ENCODE data around the gene UIMC1.

Gene UIMC1

DNA sequence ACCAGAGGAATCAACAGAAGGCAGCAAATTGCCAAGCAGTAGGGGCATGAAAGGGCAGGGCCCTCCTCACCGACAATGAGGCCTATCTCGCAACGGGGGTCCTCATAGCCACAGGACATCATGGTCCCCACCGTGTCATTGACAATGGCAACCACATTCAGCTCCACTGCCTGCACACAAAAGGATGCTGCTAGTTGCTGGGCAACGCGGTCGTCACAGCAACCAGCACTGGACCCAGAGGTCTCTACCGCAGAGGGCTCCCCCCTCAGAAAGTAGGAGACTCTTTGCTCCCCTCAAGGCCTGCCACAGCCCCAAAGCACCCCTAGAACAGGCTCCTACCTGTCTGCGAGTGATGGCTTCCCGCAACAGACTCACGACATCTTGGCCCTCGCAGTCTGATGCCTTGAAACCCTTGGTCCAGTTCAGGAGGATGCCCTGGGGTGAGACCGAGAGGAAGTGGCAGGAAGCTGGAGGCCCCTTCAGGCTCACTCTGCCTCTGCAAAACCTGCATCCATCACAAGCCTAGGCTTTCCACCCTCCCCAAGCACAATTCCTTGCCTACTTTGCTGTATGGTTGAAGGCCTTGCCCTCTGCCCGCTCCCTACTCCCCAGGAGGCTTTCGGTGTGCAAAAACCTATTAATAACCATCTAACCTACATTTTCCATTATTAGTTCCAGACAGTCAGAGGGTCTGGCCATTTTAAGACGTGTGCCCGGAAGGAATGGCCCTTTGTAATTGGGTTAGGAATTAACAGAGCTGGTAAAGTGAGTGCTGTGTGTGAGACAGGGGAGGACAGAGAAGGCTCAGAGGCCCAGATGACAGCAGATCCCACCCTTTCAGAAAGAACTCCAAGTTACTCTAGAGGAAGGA is 122.6 kb downstream of the UIMC1 start:
- H3K9me3 Mint-ChIP-seq: no peaks in the 10 kb centered on the region
- TF ChIP-seq, protein P1, sequence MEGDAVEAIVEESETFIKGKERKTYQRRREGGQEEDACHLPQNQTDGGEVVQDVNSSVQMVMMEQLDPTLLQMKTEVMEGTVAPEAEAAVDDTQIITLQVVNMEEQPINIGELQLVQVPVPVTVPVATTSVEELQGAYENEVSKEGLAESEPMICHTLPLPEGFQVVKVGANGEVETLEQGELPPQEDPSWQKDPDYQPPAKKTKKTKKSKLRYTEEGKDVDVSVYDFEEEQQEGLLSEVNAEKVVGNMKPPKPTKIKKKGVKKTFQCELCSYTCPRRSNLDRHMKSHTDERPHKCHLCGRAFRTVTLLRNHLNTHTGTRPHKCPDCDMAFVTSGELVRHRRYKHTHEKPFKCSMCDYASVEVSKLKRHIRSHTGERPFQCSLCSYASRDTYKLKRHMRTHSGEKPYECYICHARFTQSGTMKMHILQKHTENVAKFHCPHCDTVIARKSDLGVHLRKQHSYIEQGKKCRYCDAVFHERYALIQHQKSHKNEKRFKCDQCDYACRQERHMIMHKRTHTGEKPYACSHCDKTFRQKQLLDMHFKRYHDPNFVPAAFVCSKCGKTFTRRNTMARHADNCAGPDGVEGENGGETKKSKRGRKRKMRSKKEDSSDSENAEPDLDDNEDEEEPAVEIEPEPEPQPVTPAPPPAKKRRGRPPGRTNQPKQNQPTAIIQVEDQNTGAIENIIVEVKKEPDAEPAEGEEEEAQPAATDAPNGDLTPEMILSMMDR (IDR thresholded peaks at IDR 0.05; ENCODE audit: unreplicated experiment in 3 of 3): no peak
- H3K4me3 Mint-ChIP-seq: no peak overlapping the region
- no peak overlapping the region for H3K27ac Mint-ChIP-seq
- peaks cover 16% of the 10 kb centered on the region for H3K4me1 Mint-ChIP-seq
- H3K27me3 Mint-ChIP-seq (ENCODE audit: low read depth): peaks cover 15% of the 10 kb centered on the region
- H3K36me3 Mint-ChIP-seq (ENCODE audit: low read depth): no peaks in the 10 kb centered on the region

DNA sequence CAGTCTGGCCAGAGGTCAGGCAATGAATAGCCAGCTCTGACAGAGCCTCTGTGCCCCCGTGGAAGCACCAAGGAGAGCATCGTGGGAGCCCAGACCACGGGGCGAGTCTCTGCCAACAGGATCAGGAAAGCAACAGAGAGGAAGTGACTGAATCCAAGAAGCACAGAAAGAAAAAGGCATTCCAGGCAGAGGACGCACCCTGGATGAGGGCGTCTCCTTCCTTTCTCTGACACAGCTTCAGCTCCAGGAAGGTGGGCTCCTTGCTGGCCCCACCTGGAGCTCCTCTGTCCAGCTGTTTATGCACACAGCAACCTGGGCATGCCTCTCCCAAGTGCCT is 124.0 kb downstream of the UIMC1 start:
- H3K4me1 Mint-ChIP-seq: peaks cover 16% of the 10 kb centered on the region
- TF ChIP-seq, protein P1 (IDR thresholded peaks at IDR 0.05; ENCODE audit: unreplicated experiment in 3 of 3): no peak
- H3K27ac Mint-ChIP-seq: no peak overlapping the region

DNA sequence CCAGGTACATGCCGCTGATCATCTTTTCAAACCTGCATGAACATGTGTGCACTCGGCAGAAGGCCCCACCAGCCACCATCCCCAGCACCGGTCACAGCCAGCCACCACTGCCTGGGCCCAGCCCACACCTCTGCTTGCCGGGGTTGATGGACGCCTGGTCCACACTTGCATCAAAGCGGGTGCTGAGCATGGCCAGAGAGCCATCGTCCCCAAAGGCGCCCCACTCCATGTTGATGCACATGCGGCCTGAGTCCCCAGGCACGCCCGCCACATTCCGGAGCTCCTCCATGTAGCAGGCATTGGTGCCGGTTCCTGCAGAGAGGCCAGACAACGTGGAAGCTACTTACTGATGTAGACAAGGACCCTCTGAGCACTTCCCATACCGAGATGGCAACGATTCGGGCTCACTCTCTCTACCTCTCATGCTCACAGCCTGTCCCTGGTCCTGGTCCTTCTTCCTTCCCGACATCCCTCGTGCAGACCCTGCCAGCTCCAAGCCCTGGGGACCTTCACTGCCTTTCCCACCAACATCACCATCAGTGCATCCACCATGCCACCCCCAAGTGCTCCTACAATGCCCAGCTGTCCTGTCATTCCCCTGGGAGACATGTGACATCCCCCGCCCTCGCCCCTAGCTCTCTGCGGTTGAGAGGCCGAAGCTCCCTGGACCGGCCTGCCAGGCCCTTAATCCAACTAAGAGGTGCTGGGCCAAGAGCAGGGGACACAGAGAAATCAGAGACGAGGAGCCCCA is 124.6 kb downstream of the UIMC1 start:
- peaks cover 16% of the 10 kb centered on the region for H3K4me1 Mint-ChIP-seq
- H3K27me3 Mint-ChIP-seq (ENCODE audit: low read depth): peaks cover 15% of the 10 kb centered on the region
- no peak overlapping the region for H3K4me3 Mint-ChIP-seq
- H3K27ac Mint-ChIP-seq: no peak overlapping the region
- no peaks in the 10 kb centered on the region for H3K36me3 Mint-ChIP-seq (ENCODE audit: low read depth)
- TF ChIP-seq, protein P1 (IDR thresholded peaks at IDR 0.05; ENCODE audit: unreplicated experiment in 3 of 3): no peak
- H3K9me3 Mint-ChIP-seq: no peaks in the 10 kb centered on the region

More for the DNA sequence above, 124.0 kb downstream of the UIMC1 start:
- Mint-ChIP-seq H3K27me3 (ENCODE audit: low read depth) (peaks cover 15% of the 10 kb centered on the region), H3K9me3 (no peaks in the 10 kb centered on the region), H3K4me3 (no peak overlapping the region), H3K36me3 (ENCODE audit: low read depth) (no peaks in the 10 kb centered on the region)

DNA sequence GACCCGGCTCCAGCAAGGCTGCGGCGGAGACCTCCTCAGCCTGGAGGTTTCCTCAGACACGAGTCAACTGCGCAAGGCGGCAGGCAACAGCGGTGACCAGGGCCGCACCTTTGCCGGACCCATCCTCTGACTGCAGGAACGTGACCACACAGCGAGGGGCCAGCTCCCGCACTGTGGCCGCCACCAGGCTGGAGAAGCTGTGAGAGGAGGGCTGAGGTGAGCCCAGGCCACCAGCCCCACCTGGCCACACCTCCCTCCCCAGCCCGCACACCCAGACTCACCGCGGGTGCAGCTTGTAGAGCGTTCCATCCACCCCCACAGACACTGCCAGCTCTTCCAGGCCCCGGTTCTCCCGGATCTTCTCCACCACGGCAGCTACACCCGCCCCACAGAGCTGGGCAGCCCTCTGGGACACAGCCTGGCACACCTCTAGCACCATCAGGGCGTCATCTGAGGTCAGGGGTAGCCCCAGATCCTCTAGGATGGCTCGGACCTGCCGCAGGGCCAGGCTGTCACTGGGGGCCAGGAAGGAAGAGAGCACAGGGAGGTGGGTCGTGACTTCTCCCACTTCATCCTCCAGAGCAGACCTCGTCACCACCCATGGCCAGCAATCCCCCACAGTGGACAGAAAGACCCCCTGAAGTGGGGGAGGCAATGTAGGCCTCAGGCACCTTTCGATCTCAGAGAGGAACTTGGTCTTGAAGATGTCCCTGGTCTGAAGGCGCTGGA is 125.4 kb downstream of the UIMC1 start:
- Mint-ChIP-seq H3K27ac (no peak overlapping the region), H3K27me3 (ENCODE audit: low read depth) (peaks cover 17% of the 10 kb centered on the region), H3K9me3 (no peaks in the 10 kb centered on the region), H3K4me1 (peaks cover 16% of the 10 kb centered on the region), H3K4me3 (no peak overlapping the region), H3K36me3 (ENCODE audit: low read depth) (no peaks in the 10 kb centered on the region)
- TF ChIP-seq, protein P1 (IDR thresholded peaks at IDR 0.05; ENCODE audit: unreplicated experiment in 3 of 3): no peak

DNA sequence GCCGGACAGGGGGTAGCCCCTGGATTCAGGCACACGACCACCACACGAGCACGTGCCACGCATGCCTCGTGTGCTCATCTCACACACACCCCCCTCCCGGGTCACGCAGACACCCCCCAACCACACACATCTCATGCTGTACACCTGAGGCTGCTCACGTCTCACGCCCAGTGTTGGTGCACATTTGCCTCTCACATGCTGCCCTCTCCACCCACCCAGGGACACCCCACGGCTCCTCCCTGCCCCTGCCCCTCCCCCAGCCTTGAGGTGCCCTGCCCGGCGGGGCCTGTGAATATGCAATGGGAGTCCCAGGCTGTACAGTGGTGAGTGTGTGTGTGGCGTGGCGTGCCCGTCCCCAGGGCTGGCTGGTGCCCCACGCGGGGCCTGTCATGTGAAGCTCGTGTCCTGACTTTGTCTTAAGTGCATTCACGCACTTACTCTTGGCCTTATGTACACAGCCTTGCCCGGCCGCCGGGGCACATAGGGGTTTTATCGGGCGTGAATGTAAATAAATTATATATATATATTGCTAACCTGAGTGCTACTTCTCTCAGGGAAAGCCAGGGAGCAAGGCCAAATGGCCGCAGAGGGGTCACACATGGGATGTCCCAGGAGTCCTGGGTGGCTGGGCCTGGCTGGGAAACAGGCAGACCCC is 126.1 kb downstream of the UIMC1 start:
- H3K27me3 Mint-ChIP-seq (ENCODE audit: low read depth): peaks cover 19% of the 10 kb centered on the region
- no peak overlapping the region for H3K4me3 Mint-ChIP-seq
- H3K36me3 Mint-ChIP-seq (ENCODE audit: low read depth): no peaks in the 10 kb centered on the region
- TF ChIP-seq, protein P1 (IDR thresholded peaks at IDR 0.05; ENCODE audit: unreplicated experiment in 3 of 3): no peak
- peaks cover 17% of the 10 kb centered on the region for H3K4me1 Mint-ChIP-seq
- H3K27ac Mint-ChIP-seq: no peak overlapping the region
- H3K9me3 Mint-ChIP-seq: no peaks in the 10 kb centered on the region

Measured in nephron (organoid).